ENCODE data around the gene ZCCHC4.
A peak's percentile ranks its signal among the peaks of the same experiment; 100 is the strongest.
"Not testable (repeated sequence)": the region's sequence is repeated elsewhere in the genome, so short reads cannot be mapped to it uniquely, and the experiment has no call there.

The ZCCHC4 gene

GRCh38 chr4:25320773-25321172, 8.2 kb downstream of the ZCCHC4 start:
- DNase-seq = peak; percentile 78 to 93 (median 91)

- no peak for DNase-seq
Observed at GRCh38 chr4:25321703-25322102, 9.1 kb downstream of the ZCCHC4 start.

GRCh38 chr4:25328463-25328862, 15.9 kb downstream of the ZCCHC4 start:
- not testable (repeated sequence) for DNase-seq

GRCh38 chr4:25330335-25330734, 17.8 kb downstream of the ZCCHC4 start:
- DNase-seq = no peak

- DNase-seq = no peak
Observed at GRCh38 chr4:25330905-25331808, 18.6 kb downstream of the ZCCHC4 start.

GRCh38 chr4:25343671-25344070, 31.1 kb downstream of the ZCCHC4 start:
- DNase-seq = no peak

GRCh38 chr4:25345744-25346143, 33.2 kb downstream of the ZCCHC4 start:
- DNase-seq = no peak

GRCh38 chr4:25346913-25347312, 34.3 kb downstream of the ZCCHC4 start:
- DNase-seq = peak in 1 of 3 donors; percentile 4

GRCh38 chr4:25347473-25347872, 34.9 kb downstream of the ZCCHC4 start:
- DNase-seq = no peak

- no peak for DNase-seq
Observed at GRCh38 chr4:25347971-25348370, 35.4 kb downstream of the ZCCHC4 start.

GRCh38 chr4:25350561-25350960, 38.0 kb downstream of the ZCCHC4 start:
- DNase-seq = no peak

GRCh38 chr4:25351777-25352416, 39.3 kb downstream of the ZCCHC4 start:
- no peak for DNase-seq

- no peak for DNase-seq
Observed at GRCh38 chr4:25356068-25356467, 43.5 kb downstream of the ZCCHC4 start.

GRCh38 chr4:25358515-25359275, 46.1 kb downstream of the ZCCHC4 start:
- DNase-seq = no peak

- no peak for DNase-seq
Observed at GRCh38 chr4:25361253-25361652, 48.7 kb downstream of the ZCCHC4 start.

- peak; percentile 74 to 77 (median 75) for DNase-seq
Observed at GRCh38 chr4:25367004-25367621, 54.5 kb downstream of the ZCCHC4 start.

GRCh38 chr4:25367877-25368276, 55.3 kb downstream of the ZCCHC4 start:
- no peak for DNase-seq

- no peak for DNase-seq
Observed at GRCh38 chr4:25368315-25368714, 55.7 kb downstream of the ZCCHC4 start.

- DNase-seq = no peak
Observed at GRCh38 chr4:25370242-25370641, 57.7 kb downstream of the ZCCHC4 start.

- not testable (repeated sequence) for DNase-seq
Observed at GRCh38 chr4:25372549-25372948, 60.0 kb downstream of the ZCCHC4 start.

GRCh38 chr4:25376754-25377571, 64.4 kb downstream of the ZCCHC4 start, which contains the start of gene ANAPC4:
ANAPC4 (plus strand) TSS chr4:25377263; CDS start chr4:25377428, 165 bp downstream.
- peak; percentile 94 to 99 (median 97) for DNase-seq

All from suppressor macrophage treated with lipopolysaccharide for 1 hour (primary cell).